HS-27A (cell line): ENCODE data around the gene TTC39C.

Source experiments
- DNase-seq: peaks from one replicate; pipeline ENCODE4 v3.0.0-alpha.2; 2012; ENCODE audit warnings: low read depth, missing footprints

The TTC39C gene

GRCh38 chr18:23992089-23992940, 22.2 kb upstream of the TTC39C start:
- no peak for DNase-seq

- no peak for DNase-seq
Measured at GRCh38 chr18:23992941-23993280, 21.6 kb upstream of the TTC39C start.

GRCh38 chr18:23994361-23994902, 20.1 kb upstream of the TTC39C start:
- peak; percentile 77 for DNase-seq

GRCh38 chr18:23995180-23995579, 19.4 kb upstream of the TTC39C start:
- no peak for DNase-seq

- DNase-seq: no peak
Measured at GRCh38 chr18:23998018-23998417, 16.5 kb upstream of the TTC39C start.

- DNase-seq: no peak
Measured at GRCh38 chr18:23998820-23999219, 15.7 kb upstream of the TTC39C start.

- no peak for DNase-seq
Measured at GRCh38 chr18:24000613-24001490, 13.7 kb upstream of the TTC39C start.

GRCh38 chr18:24002479-24002878, 12.1 kb upstream of the TTC39C start:
- no peak for DNase-seq

- no peak for DNase-seq
Measured at GRCh38 chr18:24003288-24003687, 11.3 kb upstream of the TTC39C start.

- DNase-seq: no peak
Measured at GRCh38 chr18:24003903-24004640, 10.5 kb upstream of the TTC39C start.

- no peak for DNase-seq
Measured at GRCh38 chr18:24006712-24007313, 7.7 kb upstream of the TTC39C start.

- no peak for DNase-seq
Measured at GRCh38 chr18:24009246-24009645, 5.3 kb upstream of the TTC39C start.

GRCh38 chr18:24009651-24010333, 4.8 kb upstream of the TTC39C start:
- no peak for DNase-seq

- no peak for DNase-seq
Measured at GRCh38 chr18:24010673-24011072, 3.9 kb upstream of the TTC39C start.

- DNase-seq: no peak
Measured at GRCh38 chr18:24011123-24011917, 3.2 kb upstream of the TTC39C start.

- no peak for DNase-seq
Measured at GRCh38 chr18:24013051-24013450, 1.5 kb upstream of the TTC39C start.

- DNase-seq: no peak
Measured at GRCh38 chr18:24014986-24015638, 558 bp downstream of the TTC39C start.

- no peak for DNase-seq
Measured at GRCh38 chr18:24015639-24016631, 1.4 kb downstream of the TTC39C start.

- DNase-seq: no peak
Measured at GRCh38 chr18:24016643-24017042, 2.1 kb downstream of the TTC39C start.
